8988T (cell line): ENCODE results near the gene SMYD3.
"Not testable (repeated sequence)": the region's sequence is repeated elsewhere in the genome, so short reads cannot be mapped to it uniquely, and the experiment has no call there.

ENCODE experiments used
- DNase-seq: peaks from one replicate; pipeline ENCODE4 v3.0.0; 2011

Gene SMYD3

DNA sequence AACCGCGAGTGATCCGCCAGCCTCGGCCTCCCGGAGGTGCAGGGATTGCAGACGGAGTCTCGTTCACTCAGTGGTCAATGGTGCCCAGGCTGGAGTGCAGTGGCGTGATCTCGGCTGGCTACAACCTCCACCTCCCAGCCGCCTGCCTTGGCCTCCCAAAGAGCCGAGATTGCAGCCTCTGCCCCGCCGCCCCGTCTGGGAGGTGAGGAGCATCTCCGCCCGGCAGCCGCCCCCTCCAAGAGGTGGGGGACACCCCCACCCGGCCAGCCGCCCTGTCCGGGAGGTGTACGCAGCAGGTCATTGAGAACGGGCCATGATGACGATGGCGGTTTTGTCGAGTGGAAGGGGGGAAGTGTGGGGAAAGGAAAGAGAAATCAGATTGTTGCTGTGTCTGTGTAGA lies 732.1 kb downstream of the SMYD3 start:
- DNase-seq = not testable (repeated sequence)

DNA sequence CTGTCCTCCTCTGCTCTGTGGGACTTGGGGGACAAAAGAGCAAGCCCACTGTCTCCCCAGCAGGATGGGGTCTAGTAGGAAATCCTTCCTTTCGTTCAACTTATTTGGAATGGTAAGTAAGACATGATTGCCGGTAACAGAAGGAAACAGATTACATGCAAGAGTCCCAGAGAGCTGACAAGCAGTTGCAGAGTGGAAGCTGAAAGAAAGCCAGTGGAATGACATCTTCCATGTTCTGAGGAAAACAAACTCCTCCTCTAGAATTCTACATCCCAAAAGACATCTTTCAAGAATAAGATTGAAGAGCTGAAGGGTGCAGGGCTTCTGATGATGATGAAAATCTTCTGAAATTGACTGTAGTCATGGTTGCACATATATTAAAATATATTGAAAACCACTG lies 732.9 kb downstream of the SMYD3 start:
- no peak for DNase-seq

DNA sequence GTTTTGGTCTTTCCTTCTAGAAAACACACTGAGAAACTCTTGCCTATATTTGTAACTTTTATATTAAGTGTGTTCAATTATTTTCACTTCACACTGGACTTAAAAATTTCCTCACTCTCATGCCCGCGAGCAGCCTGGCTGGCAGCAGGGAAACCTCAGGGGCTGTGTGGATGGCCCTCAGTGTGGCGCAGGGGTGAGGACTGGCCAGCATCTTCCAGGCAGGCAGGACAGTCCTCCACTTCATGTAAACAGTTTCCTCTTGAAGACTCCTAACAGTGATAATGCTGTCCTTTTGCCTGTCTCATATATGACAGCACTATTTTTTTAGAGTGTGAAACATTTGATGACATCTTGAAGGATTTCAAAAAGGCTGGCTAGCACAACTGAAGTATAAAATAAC lies 733.7 kb downstream of the SMYD3 start:
- DNase-seq = no peak

DNA sequence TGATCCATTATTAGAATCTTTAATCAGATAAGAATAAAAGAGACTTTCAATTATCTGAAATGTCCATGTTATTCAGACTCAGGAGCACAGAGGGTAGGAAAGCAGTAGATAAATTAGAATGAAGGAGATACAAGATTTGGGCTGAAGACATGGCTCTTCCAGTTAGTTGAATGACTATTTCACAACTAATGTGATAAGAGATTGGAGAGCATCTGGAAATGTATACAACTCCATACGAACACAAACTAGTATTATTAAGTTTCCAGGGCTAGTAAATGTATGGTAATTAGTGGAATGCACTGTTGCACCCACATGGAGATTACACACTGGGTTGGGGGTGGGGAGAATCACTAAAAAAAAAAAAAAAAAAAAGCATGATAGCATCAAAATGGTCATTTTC lies 734.3 kb downstream of the SMYD3 start:
- DNase-seq = no peak

DNA sequence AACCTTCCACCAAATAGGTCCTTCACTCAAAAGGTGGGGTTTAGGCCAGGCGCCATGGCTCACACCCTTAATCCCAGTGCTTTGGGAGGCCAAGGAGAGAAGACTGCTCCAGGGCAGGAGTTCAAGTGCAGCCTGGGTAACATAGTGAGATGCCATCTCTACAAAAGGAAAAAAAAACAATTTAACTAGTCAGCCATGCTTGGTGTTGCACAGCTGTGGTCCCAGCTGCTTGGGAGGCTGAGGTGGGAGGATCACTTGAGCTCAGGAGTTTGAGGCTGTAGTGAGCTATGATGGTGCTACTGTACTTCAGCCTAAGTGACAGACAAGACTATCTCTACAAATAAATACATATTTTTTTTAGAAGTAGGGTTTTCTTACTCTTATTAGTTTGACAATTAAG lies 734.8 kb downstream of the SMYD3 start:
- DNase-seq = no peak

DNA sequence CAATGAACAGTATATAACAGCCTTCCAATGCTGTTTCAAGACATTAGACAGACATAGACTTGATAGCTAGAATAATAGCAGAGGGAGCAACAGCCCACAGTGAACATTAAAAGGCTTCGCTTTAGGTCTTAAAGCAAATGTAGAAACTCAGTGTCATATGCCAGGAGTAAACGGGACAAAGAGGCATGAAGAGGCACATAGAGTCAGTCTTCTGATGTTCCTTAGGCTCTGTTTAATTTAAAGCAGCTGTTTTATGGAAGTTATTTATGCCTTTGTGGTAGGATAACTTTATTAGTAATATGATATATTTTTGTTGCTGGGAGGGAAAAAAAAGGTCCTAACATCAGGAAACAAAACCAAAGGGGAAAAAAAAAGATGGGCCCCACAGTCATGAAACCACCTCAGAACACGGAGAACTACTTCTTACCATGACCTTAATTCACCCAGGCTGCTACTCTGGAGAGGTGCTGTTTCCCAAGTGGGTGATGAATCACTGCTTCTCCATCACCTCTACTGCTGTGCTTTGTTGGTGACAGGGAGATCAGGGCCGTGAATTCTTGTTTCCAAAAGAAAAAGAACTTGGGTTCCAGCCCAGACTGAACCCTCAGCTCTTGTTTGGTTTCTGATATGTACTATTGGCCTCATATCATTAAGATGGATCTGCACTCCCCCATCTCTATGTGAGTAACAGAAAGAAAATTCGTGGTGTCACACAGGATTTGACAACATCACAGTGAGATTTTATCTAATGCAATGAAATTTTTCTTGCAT lies 735.4 kb downstream of the SMYD3 start:
- DNase-seq = no peak

DNA sequence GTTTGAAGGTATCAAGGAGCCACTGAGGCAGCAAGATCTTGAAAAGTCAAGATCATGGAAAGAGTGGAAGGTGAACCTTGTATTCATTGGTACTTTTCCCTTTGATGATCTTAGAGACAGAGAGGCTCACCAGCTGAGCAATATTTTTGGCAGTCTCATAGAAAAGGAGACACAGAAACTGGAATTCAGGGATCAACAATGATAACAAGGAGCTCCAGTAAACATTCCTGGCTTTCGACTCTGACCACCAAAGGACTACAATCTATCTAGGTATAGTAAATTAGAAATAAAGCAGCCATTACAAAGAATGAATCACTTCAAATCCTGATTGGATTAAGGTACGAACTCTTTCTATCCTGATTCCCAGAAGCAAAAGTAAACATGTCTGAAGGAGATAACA lies 736.9 kb downstream of the SMYD3 start:
- DNase-seq = no peak

DNA sequence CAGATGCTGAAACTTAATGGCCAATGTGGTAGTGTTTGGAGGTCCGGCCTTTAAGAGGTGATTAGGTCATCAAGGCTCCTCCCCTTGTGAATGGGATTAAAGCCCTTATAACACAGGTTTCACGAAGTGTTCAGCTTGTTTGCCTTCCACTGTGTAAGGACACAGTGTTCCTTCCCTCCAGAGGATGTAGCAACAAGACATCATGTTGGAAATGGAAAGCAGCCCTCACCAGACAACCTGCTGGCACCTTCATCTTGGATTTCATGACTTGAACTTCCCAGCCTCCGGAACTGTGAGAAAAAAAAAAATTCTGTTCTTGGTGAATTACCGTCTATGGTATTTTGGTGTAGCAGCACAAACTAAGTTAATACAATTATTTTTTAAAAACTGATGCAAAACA lies 738.5 kb downstream of the SMYD3 start:
- no peak for DNase-seq

DNA sequence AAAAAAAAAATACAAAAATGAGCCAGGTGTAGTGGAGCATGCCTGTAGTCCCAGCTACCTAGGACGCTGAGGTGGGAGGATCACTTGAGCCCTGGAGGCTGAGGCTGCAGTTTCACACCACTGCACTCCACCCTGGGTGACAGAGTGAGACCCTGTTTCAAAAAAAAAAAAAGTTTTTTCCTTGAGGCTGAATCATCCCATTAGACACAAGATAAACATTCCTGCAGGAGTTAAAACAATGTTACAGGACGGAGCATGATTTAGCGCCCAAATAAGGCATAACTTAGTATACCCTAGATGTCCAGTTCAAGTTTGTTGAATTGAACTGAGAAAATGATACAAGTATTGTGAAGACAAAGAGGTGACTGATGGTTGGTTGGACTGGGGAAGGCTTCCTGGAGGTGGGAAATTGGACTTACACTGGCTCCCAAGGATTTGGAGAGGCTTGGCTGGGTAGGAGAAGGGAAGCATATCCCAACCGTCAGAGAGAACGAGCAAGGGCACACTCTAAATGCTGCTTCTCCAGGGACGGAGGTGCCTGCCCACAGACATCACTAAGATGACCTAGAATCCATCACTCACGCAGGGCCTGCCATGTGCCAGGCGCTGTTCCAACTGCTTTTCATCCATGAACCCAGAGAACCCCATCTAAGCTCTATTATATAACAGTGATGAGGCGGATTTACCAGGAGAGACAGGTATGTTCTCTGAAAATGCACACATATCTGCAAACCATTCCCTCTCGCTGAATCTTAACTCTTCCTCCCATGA lies 741.7 kb downstream of the SMYD3 start:
- no peak for DNase-seq

DNA sequence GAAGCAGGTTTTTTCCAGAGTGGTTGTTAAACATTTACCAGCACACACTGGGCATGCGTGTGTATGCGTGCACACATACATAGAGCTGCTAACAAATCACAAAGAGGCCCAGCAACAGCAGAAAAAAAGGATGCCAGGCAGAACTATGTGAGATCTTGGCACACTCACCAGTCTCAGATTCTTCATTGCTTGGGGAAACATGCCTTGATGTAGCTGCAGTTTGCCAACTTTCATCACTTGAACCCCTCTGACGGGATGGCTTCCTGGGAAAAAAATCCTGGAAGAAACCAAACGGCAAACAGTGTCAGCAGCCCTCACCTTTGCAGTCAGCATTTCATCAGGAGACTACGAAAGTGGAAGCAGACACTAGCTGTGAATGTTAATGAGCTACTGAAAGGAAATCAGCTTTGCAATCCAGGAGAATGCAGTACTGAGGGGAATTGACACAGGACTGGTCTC lies 743.2 kb downstream of the SMYD3 start:
- DNase-seq = no peak

DNA sequence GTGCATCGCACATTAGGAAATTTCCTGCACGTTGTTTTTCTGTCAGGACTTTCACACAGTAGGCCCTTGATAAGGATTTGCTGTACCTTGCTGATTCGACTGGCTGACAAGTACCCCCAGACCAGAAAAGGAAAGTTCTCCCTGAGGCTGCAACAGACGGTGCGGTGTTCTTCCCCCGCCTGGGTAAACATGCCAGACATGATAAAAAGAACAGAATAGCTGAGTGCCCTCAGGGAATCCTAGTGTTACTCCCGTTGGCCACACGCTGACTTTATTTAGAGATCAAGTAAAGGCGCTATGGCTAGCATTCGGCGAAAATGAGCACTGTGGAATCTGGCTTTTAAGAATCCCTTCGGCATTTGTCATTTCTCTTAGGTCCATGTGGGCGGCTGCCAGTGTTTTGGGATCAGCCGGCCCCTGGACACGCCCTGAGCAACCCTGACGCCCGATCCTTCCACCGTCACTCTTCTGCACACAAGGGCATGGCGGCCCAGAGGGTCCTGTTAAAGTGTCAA lies 744.6 kb downstream of the SMYD3 start:
- no peak for DNase-seq

DNA sequence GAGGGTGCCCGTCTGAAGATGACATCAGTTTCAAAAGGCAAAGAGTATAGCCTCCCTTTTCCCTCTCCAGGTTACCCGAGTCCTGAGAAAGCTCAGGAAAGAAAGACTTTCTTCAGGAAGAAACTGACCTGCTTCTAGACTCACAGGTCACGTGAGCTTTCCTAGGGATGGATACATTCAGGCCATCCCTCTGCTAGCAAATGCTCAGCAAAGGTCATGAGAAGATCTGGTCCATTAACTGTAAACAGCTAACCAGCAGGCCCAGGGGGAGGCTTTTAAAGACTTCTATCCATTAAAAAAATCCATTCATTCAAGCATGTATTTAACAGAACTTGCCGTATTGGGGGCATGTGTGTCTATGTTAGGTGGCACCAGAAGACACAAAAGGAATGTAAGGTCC lies 746.8 kb downstream of the SMYD3 start:
- DNase-seq = no peak

DNA sequence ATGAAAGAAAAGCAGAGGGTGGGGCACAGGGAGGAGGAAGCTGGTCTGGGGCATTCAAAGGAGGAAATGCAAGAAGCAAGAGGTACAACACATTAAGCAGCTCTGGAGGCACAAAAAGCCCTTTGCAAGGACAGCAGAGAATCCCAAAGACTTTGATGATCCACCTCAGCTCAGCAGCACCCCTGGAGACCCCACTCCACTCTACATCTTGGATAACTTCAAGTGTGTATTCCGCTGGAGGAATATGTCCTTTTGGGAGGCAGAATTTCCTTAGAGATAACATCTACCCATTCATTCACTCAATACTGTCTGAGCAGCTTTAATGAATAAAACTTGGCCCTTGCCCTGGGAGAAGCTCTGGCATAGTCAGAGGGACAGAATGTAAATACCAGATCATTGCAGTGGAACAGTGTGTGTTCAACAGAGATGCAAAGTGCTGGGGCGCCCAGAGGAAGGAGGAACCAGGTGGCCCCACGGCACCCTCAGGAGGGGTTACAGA lies 752.6 kb downstream of the SMYD3 start:
- DNase-seq = no peak

DNA sequence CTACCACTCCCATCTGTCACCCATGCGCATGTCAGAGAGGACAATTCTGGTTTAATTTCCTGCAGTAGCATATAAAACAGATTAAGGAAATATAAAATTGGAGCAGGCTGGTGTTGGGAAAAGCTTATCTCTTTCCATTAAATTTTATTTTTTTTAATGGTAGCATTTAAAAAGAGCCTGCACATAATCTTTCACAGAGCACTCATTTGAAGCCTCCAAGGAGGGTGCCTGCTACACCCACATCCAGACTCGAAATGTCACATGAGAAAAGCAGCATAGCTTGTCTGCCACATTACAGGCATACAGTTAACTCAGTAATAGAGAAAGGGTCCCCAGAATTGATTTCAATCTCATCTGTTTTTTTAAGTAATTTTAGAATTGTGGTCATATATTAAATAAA lies 753.3 kb downstream of the SMYD3 start:
- no peak for DNase-seq

DNA sequence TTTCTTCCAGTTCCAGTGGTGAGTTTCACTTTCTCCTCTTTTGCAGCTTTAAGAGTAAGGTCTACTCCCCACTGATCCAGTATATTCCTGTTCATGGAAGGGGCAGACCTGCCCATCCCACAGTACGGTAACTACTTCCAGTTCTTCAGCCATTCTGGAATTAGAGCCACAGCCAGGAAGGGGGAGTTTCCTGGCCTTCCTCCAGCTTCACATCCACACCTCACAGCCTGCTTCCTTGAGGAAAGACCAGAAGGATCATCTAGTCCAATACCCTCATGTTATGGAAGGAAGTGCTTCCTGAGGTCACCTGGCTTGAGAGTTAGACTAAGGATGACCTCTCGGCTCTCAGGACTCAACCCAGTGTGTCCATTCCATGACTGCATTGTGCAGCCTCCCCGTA lies 754.5 kb downstream of the SMYD3 start:
- no peak for DNase-seq

DNA sequence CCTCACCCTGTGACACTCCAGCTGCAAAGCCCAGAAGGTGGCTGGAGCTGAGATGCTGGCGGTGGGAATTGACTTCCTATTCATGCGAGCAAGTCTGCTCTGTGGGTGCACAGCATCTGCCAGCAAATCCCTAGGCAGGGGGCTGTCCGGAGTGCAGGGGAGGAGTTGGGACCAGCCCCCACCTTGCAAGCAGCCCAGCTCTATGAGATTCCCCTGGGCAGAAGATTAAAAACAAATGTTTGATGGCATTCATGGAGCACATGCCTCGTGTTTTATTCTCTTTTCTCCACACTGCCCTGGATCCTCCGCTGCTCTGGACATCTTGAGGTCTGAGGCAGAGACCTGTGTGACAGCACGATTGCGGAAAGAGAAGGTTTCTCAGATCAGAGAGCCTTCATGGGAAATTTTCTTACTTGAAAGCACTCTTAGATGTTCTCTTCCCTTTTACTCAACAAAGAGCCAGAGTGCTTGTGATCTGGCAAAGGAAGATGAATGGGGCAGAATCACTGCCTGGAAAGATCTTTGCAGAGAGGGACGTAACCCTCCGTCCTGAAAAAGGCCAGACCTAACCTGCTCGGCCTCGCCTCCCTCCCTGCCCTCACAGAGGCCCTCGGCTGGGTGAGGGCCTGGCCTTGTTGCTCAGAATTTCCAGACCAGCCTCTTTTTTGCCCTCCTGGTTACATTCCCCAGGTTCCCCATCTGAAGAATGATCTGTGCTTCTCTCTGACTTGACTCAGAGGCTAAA lies 755.2 kb downstream of the SMYD3 start:
- DNase-seq = no peak

DNA sequence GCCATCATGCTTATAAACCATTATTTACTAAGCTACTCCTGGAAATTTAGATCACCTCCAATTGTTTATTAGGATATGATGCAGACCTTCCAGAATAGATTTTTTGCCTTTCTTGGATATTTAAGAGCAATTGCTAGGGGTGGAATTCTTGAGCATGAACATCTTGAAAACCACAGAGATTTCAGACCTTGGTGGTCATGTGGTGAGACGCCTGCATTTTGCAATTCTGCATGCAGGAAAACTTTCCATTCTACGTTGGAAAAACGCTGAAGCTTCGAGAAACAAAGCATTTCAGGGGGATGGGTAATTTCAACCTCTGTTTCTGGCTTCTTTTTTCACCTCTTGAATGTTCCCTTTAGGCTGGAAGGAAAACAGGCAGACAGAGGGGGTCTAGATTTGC lies 756.0 kb downstream of the SMYD3 start:
- no peak for DNase-seq

DNA sequence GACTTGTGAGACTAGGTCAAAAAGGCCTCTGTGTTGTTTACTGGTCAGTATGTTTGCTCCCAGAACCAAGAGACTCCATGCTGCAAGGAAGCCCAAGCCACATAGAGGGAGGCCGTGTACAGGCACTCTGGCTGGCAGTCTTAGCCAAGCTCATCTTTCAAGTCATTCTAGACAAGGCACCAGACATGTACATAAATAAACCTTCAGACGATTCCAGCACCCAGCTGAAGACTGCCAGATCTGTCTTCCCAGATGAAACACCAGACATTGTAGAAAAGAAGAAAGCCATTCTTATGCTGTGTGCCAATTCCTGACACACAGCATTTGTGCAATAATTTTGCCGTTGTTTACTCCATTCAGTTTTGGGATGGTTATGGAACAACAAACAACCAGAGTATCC lies 756.8 kb downstream of the SMYD3 start:
- DNase-seq = no peak

DNA sequence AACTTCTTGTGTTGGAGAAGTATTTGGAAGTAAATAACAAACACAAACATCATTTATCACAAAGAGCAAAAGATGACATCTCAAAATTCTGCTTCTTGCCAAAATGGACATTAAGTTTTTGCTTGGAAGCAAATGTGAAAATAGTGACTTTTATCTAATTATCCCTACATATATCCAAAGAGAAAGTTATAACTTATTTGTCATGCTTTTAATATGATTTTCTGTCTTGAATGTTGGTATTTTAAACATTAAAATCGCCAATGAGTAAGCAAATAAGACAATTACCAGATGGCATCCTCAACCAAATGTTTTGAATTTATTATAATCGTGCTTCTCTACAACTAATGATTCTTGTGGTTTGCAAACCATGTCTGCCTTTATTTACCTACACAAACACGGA lies 758.0 kb downstream of the SMYD3 start:
- DNase-seq = no peak

DNA sequence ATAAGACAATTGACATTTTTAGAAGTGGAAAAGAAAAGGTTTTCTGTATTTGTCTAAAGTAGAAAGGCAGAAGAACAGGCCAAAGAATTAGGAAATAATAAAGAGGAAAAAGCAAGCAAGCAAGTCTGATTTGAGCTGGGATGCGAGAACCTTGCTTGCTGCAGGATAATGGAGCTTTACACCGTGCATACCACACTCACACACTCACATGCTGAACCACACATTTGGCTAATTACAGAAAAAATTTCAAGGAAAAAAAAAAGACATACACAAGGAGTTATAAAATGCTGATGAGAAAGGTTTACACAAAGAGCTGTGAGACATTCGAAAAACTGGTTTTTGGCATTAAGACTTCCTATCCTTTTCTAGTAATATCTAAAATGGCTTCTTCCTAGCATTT lies 758.4 kb downstream of the SMYD3 start:
- no peak for DNase-seq

DNA sequence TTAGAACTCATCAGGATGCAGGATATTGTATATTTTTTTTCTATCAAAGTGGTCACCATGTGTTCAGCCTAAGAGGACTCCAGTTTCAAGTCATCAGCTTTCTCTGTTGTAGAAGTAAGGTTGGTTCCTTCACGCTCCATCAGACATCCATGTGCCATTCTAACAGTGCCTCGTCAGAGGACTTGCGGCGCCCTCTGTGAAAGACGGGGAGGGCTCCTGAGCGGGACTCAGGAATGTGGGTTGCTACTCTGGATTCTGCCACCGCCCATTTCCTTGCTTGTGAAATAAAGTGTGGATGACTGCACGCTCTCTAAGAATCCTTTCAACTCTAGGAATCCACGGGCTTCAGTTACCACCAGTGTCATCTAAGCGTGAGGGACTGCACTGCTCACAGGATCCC lies 758.8 kb downstream of the SMYD3 start:
- DNase-seq = no peak

DNA sequence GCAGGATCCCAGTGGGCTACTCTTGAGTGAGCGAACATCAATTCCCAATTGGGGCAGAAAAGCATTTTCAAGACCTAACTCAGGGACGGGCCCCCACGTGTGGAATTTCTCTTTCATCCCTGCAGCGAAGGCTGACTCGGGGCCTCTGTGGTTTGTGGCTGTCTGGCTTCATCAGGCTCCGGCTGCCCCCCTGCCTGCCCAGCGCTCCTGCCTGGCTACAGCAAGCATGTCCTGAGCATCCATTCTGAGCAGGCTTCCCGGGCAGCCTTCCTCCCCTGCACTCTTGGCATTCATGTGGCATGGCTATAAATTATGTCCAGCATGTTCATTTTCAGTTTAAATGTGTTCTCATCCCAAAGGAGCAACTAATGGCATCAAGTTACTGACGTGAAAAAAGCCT lies 764.2 kb downstream of the SMYD3 start:
- DNase-seq = no peak

DNA sequence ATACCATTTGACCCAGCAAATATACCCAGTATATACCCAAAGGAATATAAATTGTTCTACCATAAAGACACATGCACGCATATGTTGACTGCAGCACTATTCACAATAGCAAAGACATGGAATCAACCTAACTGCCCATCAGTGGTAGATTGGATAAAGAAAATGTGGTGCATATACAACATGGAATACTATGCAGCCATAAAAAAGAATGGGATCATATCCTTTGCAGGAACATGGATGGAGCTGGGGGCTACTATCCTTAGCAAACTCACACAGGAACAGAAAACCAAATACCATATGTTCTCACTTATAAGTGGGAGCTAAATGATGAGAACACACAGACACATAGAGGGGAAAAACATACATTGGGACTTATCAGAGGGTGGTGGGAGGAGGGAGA lies 766.7 kb downstream of the SMYD3 start:
- not testable (repeated sequence) for DNase-seq
